GM12872 (cell line): Measurements from ENCODE around the gene SUGP2.

Source experiments
- CTCF ChIP-seq: IDR thresholded peaks from 3 replicates; pipeline ENCODE4 v1.5.1; 2011; ENCODE audit warnings: low read depth, mild to moderate bottlenecking, low read length, moderate library complexity; ENCODE audit not compliant: insufficient read depth

SUGP2 gene

DNA sequence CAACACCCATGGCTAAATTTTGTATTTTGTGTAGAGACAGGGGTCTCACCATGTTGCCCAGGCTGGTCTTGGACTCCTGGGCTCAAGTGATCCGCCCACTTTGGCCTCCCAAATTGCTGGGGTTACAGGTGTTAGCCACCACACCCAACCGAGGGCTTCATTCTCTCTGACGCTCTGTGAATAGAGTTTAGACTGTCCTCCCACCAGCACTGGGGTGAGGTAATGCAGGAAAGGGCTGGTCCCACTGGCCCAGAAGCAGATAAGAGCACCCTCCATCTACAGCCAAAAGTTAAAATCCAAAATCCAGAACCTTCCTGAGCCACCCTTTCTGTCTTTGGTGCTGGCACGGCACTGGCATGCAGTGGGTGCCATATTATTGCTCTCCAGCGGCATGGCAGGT, 60.5 kb downstream of the SUGP2 start:
- TF ChIP-seq CTCF, result no peak

DNA sequence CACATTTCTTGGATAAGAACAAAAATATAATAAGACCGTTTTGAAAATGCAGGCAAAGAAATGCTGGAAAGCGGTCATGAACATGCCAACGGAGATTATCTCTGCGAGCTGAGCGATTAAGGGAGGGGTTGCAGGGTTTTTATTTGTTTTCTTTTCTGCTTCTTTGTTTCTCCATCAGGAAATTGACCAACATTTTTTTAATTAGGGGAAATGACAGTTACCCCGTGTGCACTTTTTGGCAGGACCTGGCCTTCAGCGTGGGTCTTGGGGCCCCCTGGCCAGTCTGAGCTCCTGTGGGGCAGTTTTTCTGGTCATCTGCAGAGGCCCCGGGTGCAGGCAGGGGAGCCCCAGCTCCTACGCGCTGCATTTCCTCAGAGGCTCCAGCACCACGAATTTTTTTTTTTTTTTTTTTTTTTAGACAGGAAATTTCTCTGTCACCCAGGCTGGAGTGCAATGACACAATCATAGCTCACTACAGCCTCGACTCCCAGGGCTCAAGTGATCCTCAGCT, 61.0 kb downstream of the SUGP2 start:
- TF ChIP-seq CTCF, result no peak

DNA sequence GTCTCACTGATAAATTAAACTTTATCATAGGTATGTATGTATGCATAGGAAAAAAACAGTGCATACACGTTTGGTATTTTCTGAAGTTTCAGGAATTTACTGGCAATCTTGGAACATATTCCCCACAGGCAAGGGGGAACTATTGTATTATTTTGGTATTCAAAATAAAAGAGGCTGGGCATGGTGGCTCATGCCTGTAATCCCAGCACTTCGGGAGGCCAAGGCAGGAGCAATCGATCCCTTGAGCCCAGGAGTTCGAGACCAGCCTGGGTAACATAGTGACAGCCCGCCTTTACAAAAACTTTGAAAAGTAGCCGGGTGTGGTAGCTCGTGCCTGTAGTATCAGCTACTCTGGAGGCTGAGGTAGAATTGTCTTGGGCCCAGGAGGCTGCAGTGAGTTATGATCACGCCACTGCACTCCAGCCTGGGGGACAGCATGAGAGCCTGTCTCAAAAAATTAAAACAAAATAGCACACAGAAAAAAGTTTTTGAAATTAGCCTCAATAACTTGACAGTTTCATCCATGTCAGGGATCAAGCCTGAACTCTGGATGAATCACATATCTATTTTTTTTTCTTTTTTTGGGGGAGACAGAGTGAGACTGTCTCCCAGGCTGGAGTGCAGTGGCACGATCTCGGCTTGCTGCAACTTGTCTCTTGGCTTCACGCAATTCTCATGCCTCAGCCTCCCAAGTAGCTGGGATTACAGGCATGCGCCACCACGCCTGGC, 63.2 kb downstream of the SUGP2 start:
- TF ChIP-seq CTCF, result no peak

GRCh38 chr19:18967358-18968146, 65.8 kb downstream of the SUGP2 start:
- TF ChIP-seq CTCF, result no peak

GRCh38 chr19:18966307-18966706, 67.0 kb downstream of the SUGP2 start:
- no peak for TF ChIP-seq CTCF

DNA sequence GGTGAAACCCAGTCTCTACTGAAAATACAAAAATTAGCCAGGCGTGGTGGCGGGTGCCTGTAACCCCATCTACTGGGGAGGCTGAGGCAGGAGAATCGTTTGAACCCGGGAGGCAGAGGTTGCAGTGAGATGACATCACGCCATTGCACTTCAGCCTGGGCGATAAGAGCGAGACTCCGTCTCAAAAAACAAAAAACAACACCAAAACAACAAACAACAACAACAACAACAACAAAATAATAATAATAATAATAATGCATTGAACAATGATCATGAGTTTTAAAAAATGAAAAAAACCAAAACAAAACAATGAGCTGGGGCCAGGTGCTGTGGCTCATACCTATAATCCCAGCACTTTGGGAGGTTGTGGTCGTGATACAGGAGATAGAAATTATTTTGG, 69.2 kb downstream of the SUGP2 start:
- TF ChIP-seq CTCF, result no peak

- no peak for TF ChIP-seq CTCF
Measured at GRCh38 chr19:18961767-18962620, 71.3 kb downstream of the SUGP2 start.
